ENCODE results near the gene RIPOR3. TPM values are rescaled to one million over a fixed set of nuclear protein-coding genes. Genes with fewer than 3 reads are reported as not detected.

Gene RIPOR3
- total and polyA plus RNA-seq, 9 of the 15 experiments (the other 6 are each of a cell fraction or from before 2014, with no cell fraction given), result 3.3 to 62.7 (median 21.4) TPM

DNA sequence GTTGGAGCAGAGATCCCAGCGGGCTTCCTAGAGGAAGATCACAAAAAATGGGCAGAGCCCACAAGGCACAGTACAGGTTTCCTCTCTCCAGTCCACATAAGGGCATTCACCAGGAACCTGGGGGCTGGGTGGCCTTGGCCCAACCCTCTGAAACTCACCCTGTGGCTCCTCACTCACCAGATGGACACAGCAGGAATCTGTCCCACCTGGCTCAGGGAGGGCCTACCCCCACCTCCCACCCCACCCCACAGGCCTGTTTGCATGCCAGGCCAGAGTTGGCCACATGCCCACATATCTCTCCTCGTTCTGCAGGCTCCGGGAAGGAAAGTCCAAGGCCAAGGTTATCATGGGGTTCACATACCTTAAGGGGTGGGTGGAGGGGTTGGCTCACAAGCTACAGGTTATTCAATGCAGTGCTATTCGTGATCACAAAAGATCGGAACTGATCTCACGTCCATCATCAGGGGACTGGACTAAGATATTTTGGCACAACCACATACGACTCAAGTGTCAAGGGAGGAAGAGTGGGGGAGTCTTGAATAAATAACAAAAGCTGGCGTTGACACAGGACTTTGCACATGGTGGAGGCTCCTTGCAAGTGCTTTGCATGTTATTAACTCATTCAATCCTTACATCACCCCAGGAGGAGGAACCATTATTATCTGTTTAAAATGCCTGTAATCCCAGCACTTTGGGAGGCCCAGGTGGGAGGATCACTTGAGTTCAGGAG lies 13.0 kb downstream of the RIPOR3 start (continued):
- TF ChIP-seq, protein P1, sequence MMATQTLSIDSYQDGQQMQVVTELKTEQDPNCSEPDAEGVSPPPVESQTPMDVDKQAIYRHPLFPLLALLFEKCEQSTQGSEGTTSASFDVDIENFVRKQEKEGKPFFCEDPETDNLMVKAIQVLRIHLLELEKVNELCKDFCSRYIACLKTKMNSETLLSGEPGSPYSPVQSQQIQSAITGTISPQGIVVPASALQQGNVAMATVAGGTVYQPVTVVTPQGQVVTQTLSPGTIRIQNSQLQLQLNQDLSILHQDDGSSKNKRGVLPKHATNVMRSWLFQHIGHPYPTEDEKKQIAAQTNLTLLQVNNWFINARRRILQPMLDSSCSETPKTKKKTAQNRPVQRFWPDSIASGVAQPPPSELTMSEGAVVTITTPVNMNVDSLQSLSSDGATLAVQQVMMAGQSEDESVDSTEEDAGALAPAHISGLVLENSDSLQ (IDR thresholded peaks at IDR 0.05), result peak; percentile 44; the same call in 1 of the 2 replicates
- TF ChIP-seq ZNF699 (CRISPR knock-in tag; IDR thresholded peaks at IDR 0.05; ENCODE audit: insufficient replicate concordance) (no peak), MECOM (CRISPR knock-in tag; IDR thresholded peaks at IDR 0.05) (no peak), MIER1 (IDR thresholded peaks at IDR 0.05; ENCODE audit: low read depth) (no peak), NELFE (IDR thresholded peaks at IDR 0.05; ENCODE audit: insufficient read depth, insufficient read length) (no peak), ZNF184 (CRISPR knock-in tag; IDR thresholded peaks at IDR 0.05) (no peak), ZNF197 (CRISPR knock-in tag; IDR thresholded peaks at IDR 0.05; ENCODE audit: low read depth) (no peak), MEIS2 (IDR thresholded peaks at IDR 0.05; ENCODE audit: partially characterized antibody) (peak; percentile 57), CTBP1 (IDR thresholded peaks at IDR 0.05; ENCODE audit: borderline replicate concordance) (peak; percentile 23; the same call in 1 of the 2 replicates), SREBF2 (CRISPR knock-in tag; IDR thresholded peaks at IDR 0.05) (no peak), NFATC3 (IDR thresholded peaks at IDR 0.05) (0 out of 2 replicates have a peak, but pooled peaks have one; percentile 34)
- TF ChIP-seq, protein P2, sequence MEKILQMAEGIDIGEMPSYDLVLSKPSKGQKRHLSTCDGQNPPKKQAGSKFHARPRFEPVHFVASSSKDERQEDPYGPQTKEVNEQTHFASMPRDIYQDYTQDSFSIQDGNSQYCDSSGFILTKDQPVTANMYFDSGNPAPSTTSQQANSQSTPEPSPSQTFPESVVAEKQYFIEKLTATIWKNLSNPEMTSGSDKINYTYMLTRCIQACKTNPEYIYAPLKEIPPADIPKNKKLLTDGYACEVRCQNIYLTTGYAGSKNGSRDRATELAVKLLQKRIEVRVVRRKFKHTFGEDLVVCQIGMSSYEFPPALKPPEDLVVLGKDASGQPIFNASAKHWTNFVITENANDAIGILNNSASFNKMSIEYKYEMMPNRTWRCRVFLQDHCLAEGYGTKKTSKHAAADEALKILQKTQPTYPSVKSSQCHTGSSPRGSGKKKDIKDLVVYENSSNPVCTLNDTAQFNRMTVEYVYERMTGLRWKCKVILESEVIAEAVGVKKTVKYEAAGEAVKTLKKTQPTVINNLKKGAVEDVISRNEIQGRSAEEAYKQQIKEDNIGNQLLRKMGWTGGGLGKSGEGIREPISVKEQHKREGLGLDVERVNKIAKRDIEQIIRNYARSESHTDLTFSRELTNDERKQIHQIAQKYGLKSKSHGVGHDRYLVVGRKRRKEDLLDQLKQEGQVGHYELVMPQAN (IDR thresholded peaks at IDR 0.05; ENCODE audit: borderline replicate concordance), result no peak
- TF ChIP-seq, protein P3, sequence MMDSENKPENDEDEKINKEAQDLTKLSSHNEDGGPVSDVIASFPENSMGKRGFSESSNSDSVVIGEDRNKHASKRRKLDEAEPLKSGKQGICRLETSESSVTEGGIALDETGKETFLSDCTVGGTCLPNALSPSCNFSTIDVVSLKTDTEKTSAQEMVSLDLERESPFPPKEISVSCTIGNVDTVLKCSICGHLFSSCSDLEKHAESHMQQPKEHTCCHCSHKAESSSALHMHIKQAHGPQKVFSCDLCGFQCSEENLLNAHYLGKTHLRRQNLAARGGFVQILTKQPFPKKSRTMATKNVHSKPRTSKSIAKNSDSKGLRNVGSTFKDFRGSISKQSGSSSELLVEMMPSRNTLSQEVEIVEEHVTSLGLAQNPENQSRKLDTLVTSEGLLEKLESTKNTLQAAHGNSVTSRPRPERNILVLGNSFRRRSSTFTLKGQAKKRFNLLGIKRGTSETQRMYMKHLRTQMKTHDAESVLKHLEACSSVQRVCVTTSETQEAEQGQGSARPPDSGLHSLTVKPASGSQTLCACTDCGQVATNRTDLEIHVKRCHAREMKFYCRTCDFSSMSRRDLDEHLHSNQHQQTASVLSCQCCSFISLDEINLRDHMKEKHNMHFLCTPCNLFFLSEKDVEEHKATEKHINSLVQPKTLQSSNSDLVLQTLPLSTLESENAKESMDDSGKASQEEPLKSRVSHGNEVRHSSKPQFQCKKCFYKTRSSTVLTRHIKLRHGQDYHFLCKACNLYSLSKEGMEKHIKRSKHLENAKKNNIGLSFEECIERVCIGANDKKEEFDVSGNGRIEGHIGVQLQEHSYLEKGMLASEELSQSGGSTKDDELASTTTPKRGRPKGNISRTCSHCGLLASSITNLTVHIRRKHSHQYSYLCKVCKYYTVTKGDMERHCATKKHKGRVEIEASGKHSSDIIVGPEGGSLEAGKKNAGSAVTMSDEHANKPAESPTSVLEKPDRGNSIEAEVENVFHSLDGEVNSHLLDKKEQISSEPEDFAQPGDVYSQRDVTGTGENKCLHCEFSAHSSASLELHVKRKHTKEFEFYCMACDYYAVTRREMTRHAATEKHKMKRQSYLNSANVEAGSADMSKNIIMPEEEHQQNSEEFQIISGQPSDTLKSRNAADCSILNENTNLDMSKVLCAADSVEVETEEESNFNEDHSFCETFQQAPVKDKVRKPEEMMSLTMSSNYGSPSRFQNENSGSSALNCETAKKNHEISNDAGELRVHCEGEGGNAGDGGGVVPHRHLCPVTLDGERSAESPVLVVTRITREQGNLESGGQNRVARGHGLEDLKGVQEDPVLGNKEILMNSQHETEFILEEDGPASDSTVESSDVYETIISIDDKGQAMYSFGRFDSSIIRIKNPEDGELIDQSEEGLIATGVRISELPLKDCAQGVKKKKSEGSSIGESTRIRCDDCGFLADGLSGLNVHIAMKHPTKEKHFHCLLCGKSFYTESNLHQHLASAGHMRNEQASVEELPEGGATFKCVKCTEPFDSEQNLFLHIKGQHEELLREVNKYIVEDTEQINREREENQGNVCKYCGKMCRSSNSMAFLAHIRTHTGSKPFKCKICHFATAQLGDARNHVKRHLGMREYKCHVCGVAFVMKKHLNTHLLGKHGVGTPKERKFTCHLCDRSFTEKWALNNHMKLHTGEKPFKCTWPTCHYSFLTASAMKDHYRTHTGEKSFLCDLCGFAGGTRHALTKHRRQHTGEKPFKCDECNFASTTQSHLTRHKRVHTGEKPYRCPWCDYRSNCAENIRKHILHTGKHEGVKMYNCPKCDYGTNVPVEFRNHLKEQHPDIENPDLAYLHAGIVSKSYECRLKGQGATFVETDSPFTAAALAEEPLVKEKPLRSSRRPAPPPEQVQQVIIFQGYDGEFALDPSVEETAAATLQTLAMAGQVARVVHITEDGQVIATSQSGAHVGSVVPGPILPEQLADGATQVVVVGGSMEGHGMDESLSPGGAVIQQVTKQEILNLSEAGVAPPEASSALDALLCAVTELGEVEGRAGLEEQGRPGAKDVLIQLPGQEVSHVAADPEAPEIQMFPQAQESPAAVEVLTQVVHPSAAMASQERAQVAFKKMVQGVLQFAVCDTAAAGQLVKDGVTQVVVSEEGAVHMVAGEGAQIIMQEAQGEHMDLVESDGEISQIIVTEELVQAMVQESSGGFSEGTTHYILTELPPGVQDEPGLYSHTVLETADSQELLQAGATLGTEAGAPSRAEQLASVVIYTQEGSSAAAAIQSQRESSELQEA (IDR thresholded peaks at IDR 0.05; ENCODE audit: low read depth), result no peak
- TF ChIP-seq, protein P4, sequence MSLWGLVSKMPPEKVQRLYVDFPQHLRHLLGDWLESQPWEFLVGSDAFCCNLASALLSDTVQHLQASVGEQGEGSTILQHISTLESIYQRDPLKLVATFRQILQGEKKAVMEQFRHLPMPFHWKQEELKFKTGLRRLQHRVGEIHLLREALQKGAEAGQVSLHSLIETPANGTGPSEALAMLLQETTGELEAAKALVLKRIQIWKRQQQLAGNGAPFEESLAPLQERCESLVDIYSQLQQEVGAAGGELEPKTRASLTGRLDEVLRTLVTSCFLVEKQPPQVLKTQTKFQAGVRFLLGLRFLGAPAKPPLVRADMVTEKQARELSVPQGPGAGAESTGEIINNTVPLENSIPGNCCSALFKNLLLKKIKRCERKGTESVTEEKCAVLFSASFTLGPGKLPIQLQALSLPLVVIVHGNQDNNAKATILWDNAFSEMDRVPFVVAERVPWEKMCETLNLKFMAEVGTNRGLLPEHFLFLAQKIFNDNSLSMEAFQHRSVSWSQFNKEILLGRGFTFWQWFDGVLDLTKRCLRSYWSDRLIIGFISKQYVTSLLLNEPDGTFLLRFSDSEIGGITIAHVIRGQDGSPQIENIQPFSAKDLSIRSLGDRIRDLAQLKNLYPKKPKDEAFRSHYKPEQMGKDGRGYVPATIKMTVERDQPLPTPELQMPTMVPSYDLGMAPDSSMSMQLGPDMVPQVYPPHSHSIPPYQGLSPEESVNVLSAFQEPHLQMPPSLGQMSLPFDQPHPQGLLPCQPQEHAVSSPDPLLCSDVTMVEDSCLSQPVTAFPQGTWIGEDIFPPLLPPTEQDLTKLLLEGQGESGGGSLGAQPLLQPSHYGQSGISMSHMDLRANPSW (CRISPR knock-in tag; IDR thresholded peaks at IDR 0.05), result no peak

Data from K562 (cell line).